Neutrophil (primary cell): ENCODE data around the gene CFAP410.
"Not testable (repeated sequence)": the region's sequence is repeated elsewhere in the genome, so short reads cannot be mapped to it uniquely, and the experiment has no call there.

ENCODE experiments used
- H3K27ac ChIP-seq: fragments of 200-600 bp; sonication (generic); 2 replicates; pipeline ENCODE4 v1.5.1; 2016; ENCODE audit warnings: mild to moderate bottlenecking, moderate library complexity
- H3K27me3 ChIP-seq: fragments of 200-600 bp; sonication (generic); 2 replicates; pipeline ENCODE4 v1.6.0; 2016; ENCODE audit warnings: mild to moderate bottlenecking
- H3K36me3 ChIP-seq: fragments of 200-600 bp; sonication (generic); 2 replicates; pipeline ENCODE4 v1.5.1; 2017
- H3K4me1 ChIP-seq, 2 experiments: fragments of 200-600 bp in 1 of 2; sonication (generic) in 1 of 2; 1 replicate in 1 of 2; 2 replicates in 1 of 2; pipeline versions ENCODE4 v1.5.1 to v1.6.1; 2013 to 2016; ENCODE audit warnings: low read depth in 1 of 2, low read length in 1 of 2, mild to moderate bottlenecking in 1 of 2, moderate library complexity in 1 of 2; ENCODE audit not compliant: control insufficient read depth in 1 of 2, insufficient read depth in 1 of 2
- H3K4me3 ChIP-seq, 2 experiments: fragments of 200-600 bp in 1 of 2; sonication (generic) in 1 of 2; 1 replicate in 1 of 2; 2 replicates in 1 of 2; pipeline ENCODE4 v1.5.1; 2013 to 2016; ENCODE audit warnings: low read depth in 1 of 2, low read length in 1 of 2, mild to moderate bottlenecking in 1 of 2, moderate library complexity in 1 of 2
- H3K9me3 ChIP-seq: fragments of 200-600 bp; sonication (generic); 2 replicates; pipeline ENCODE4 v1.5.1; 2016
- TF ChIP-seq, protein P1 (sequence below): fragments of 200-600 bp; sonication (generic); IDR thresholded peaks from 2 replicates; pipeline ENCODE4 v1.5.1; 2016; ENCODE audit warnings: antibody characterized with exemption

The CFAP410 gene

GRCh38 chr21:44305691-44306090 is 33.5 kb downstream of the CFAP410 start:
- Histone ChIP-seq H3K27me3 (no peaks in the 10 kb centered on the region), H3K36me3 (peaks cover 29% of the 10 kb centered on the region), H3K4me3 (no peak overlapping the region), H3K27ac (no peak overlapping the region), H3K4me1 (peaks cover 20 to 23% of the 10 kb centered on the region in 2 experiments), H3K9me3 (no peaks in the 10 kb centered on the region)
- TF ChIP-seq, protein P1, sequence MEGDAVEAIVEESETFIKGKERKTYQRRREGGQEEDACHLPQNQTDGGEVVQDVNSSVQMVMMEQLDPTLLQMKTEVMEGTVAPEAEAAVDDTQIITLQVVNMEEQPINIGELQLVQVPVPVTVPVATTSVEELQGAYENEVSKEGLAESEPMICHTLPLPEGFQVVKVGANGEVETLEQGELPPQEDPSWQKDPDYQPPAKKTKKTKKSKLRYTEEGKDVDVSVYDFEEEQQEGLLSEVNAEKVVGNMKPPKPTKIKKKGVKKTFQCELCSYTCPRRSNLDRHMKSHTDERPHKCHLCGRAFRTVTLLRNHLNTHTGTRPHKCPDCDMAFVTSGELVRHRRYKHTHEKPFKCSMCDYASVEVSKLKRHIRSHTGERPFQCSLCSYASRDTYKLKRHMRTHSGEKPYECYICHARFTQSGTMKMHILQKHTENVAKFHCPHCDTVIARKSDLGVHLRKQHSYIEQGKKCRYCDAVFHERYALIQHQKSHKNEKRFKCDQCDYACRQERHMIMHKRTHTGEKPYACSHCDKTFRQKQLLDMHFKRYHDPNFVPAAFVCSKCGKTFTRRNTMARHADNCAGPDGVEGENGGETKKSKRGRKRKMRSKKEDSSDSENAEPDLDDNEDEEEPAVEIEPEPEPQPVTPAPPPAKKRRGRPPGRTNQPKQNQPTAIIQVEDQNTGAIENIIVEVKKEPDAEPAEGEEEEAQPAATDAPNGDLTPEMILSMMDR, result no peak

GRCh38 chr21:44304877-44305293 is 34.3 kb downstream of the CFAP410 start:
- no peak overlapping the region for H3K4me3 ChIP-seq
- TF ChIP-seq, protein P1, result no peak
- peaks cover 24 to 25% of the 10 kb centered on the region in 2 experiments for H3K4me1 ChIP-seq
- no peaks in the 10 kb centered on the region for H3K9me3 ChIP-seq
- H3K27ac ChIP-seq, result no peak overlapping the region
- peaks cover 21% of the 10 kb centered on the region for H3K36me3 ChIP-seq
- H3K27me3 ChIP-seq, result no peaks in the 10 kb centered on the region

DNA sequence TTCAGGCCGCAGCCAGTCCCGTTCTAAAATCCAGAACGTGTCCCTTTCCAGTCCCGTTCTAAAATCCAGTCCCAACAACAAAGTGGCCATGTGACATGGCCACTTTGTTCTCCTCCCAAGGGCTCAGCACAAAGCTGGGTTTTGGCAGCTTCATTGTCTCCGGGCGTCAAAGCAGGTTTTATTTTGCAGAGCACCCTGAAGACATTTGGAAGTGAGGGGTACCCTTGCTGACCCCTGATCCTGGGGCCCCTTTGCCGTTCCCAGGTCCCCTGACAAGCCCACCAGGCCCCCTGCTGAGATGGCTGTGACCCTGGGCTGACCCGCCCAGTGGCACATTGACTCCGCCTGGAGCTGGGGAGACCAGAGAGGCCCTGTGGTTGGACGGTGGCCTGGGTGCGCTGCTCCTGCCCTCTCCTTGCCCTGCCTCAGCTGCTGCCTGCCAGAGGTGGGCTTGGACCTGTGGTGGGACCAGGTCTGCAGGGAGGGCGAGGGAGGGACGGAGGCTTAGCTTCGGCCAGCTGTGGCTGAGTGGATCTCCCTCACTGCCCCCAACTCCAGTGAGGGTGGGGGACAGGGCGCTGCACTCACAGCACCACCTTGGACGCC is 35.1 kb downstream of the CFAP410 start:
- Histone ChIP-seq H3K36me3 (peaks cover 18% of the 10 kb centered on the region), H3K27me3 (peaks cover 5% of the 10 kb centered on the region), H3K9me3 (no peaks in the 10 kb centered on the region), H3K4me1 (peaks cover 29 to 31% of the 10 kb centered on the region in 2 experiments), H3K4me3 (no peak overlapping the region), H3K27ac (no peak overlapping the region)
- TF ChIP-seq, protein P1, result no peak

DNA sequence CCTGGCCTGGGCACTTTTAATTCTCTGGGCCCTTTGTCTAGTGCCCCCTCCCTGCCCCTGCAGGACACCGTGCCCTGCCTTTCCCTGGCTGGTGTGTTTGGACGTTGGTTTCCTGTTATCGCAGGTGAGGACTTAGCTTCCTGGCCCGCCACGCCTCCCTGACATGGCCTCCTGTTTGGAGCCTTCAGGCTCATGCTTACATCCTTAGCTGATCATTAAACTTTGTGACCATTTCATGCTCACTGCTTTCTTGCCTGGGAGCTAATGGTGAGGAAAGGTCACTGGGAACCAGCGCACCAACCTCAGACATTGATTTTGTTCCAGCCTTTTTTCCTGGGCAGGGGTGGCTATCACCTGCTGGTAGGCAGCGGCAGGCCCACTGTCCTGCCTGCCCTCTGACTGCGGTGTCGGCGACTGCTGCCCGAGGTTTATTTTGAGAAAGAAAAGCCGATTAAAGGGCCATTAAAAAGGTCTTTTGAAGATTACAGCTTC is 35.7 kb downstream of the CFAP410 start:
- Histone ChIP-seq H3K4me3 (no peak overlapping the region), H3K27me3 (peaks cover 6% of the 10 kb centered on the region), H3K36me3 (peaks cover 13% of the 10 kb centered on the region), H3K27ac (no peak overlapping the region), H3K4me1 (peaks cover 31 to 33% of the 10 kb centered on the region in 2 experiments), H3K9me3 (no peaks in the 10 kb centered on the region)
- TF ChIP-seq, protein P1, result no peak

DNA sequence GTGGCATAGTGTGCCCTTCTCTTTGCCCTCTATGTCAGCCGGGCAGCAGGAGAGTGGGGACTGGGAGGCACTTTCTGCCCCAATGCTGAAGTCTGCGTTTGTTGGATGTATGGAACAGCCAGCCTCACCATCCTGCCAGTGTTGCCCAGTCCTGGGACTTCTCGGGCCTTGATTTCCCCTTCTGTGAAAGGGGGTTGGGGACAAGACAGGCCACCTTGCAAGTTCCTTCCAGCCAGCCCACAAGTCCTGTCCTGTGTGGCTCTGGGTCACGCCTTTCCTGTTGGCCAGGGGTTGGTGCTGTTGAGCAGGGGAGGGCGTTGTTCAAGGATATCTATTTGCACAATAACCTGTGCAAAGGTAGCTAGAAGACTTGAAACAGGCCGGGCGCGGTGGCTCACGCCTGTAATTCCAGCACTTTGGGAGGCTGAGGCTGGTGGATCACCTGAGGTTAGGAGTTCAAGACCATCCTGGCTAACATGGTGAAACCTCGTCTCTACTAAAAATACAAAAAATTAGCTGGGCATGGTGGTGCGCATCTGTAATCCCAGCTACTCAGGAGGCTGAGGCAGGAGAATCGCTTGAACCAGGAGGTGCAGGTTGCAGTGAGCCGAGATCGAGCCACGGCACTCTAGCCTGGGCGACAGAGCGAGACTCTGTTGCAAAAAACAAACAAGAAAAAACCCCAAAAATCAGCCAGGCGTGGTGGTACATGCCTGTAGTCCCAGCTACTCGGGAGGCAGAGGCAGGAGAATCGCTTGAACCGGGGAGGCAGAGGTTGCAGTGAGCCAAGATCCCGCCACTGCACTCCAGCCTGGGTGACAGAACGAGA is 36.4 kb downstream of the CFAP410 start:
- Histone ChIP-seq H3K36me3 (peaks cover 11% of the 10 kb centered on the region), H3K4me1 (peaks cover 35 to 38% of the 10 kb centered on the region in 2 experiments), H3K27me3 (peaks cover 14% of the 10 kb centered on the region)
- H3K9me3 ChIP-seq, H3K4me3 ChIP-seq, H3K27ac ChIP-seq: not testable (repeated sequence)

- peaks cover 22% of the 10 kb centered on the region for H3K27me3 ChIP-seq
- H3K36me3 ChIP-seq, result peaks cover 3% of the 10 kb centered on the region
- TF ChIP-seq, protein P1, result no peak
- H3K9me3 ChIP-seq, result no peaks in the 10 kb centered on the region
- peaks cover 39 to 43% of the 10 kb centered on the region in 2 experiments for H3K4me1 ChIP-seq
- no peak overlapping the region for H3K27ac ChIP-seq
- H3K4me3 ChIP-seq, result no peak overlapping the region
These were observed 37.2 kb downstream of the CFAP410 start for GRCh38 chr21:44301961-44302406.
